Right atrium auricular region (tissue), 2 donors: Measurements from ENCODE around the gene ZEB1. TPM values are rescaled to one million over a fixed set of nuclear protein-coding genes. Genes with fewer than 3 reads are reported as not detected.

Experiments used
- DNase-seq: peaks from one replicate; pipeline ENCODE4 v3.0.0-alpha.2; 2019; ENCODE audit warnings: low spot score
- H3K27ac ChIP-seq, 2 donors: fragments of 200-600 bp; sonication (generic); 1 replicate in 1 of 2; 2 replicates in 1 of 2; pipeline ENCODE4 v1.5.1; 2016 to 2019
- H3K27me3 ChIP-seq, 2 donors: fragments of 200-600 bp; sonication (generic); one replicate each; pipeline versions ENCODE4 v1.5.1 to v1.6.0; 2017 to 2019
- H3K36me3 ChIP-seq: fragments of 200-600 bp; sonication (generic); one replicate; pipeline ENCODE4 v1.5.1; 2016
- H3K4me1 ChIP-seq, 2 donors: fragments of 200-600 bp; sonication (generic); one replicate each; pipeline versions ENCODE4 v1.5.1 to v1.6.0; 2017 to 2019
- H3K4me3 ChIP-seq, 2 donors: fragments of 200-600 bp; sonication (generic); 1 replicate in 1 of 2; 2 replicates in 1 of 2; pipeline ENCODE4 v1.5.1; 2017 to 2019; ENCODE audit warnings: mild to moderate bottlenecking in 1 of 2, moderate library complexity in 1 of 2
- H3K9me3 ChIP-seq, 2 donors: fragments of 200-600 bp; sonication (generic); one replicate each; pipeline ENCODE4 v1.5.1; 2019
- total RNA-seq, 2 donors: library from RNA; depleted of rRNA; stranded (reverse); fragments of >200 nt; gene quantifications; one replicate each; pipeline ENCODE4 v1.1.0, GENCODE V29; 2016
- TF ChIP-seq, protein P1 (sequence below), 2 donors: fragments of 200-600 bp; sonication (generic); IDR thresholded peaks; one replicate each; pipeline ENCODE4 v1.5.1; 2019; ENCODE audit warnings: antibody characterized with exemption in 2 of 2

The ZEB1 gene
- total RNA-seq, 2 donors from 2014 or later = 52.9 to 60.8 TPM

- Histone ChIP-seq H3K9me3 (peaks cover 0 to 3% of the 10 kb centered on the region in 2 donors), H3K4me1 (peaks cover 0 to 17% of the 10 kb centered on the region in 2 donors), H3K4me3 (no peak overlapping the region), H3K27ac (no peak overlapping the region), H3K27me3 (no peaks in the 10 kb centered on the region), H3K36me3 (no peaks in the 10 kb centered on the region)
- no peak for DNase-seq
- TF ChIP-seq, protein P1, sequence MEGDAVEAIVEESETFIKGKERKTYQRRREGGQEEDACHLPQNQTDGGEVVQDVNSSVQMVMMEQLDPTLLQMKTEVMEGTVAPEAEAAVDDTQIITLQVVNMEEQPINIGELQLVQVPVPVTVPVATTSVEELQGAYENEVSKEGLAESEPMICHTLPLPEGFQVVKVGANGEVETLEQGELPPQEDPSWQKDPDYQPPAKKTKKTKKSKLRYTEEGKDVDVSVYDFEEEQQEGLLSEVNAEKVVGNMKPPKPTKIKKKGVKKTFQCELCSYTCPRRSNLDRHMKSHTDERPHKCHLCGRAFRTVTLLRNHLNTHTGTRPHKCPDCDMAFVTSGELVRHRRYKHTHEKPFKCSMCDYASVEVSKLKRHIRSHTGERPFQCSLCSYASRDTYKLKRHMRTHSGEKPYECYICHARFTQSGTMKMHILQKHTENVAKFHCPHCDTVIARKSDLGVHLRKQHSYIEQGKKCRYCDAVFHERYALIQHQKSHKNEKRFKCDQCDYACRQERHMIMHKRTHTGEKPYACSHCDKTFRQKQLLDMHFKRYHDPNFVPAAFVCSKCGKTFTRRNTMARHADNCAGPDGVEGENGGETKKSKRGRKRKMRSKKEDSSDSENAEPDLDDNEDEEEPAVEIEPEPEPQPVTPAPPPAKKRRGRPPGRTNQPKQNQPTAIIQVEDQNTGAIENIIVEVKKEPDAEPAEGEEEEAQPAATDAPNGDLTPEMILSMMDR (IDR thresholded peaks at IDR 0.05) = no peak
These were observed 112.0 kb downstream of the ZEB1 start for GRCh38 chr10:31431021-31431420.

- Histone ChIP-seq H3K27ac (no peak overlapping the region), H3K36me3 (no peaks in the 10 kb centered on the region), H3K27me3 (no peaks in the 10 kb centered on the region), H3K4me3 (no peak overlapping the region), H3K4me1 (no peaks in the 10 kb centered on the region), H3K9me3 (peaks cover 0 to 3% of the 10 kb centered on the region in 2 donors)
- TF ChIP-seq, protein P1 (IDR thresholded peaks at IDR 0.05) = no peak
- DNase-seq = no peak
These were observed 118.9 kb downstream of the ZEB1 start for GRCh38 chr10:31437959-31438358.

DNA sequence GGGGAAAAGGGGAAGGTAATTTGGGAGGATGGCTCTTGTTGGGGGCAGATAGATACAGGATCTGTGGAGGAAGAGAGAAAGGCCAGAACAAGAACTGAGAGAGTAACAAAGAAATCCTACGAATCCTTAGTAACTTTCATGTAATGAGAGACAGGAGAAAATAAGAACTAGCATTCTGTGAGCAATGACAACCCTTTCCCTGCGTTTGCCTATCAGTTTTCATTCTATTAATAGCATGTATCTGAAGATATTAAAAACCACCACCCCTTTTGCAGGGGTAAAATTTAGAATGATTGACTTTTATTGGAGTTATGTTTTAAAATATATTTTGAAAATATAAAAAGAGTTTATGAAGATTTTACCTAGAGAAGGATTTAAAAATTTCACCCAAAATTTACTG, 132.8 kb downstream of the ZEB1 start:
- Histone ChIP-seq H3K4me3 (no peak overlapping the region), H3K27me3 (no peaks in the 10 kb centered on the region), H3K36me3 (no peaks in the 10 kb centered on the region), H3K27ac (no peak overlapping the region), H3K4me1 (peaks cover 0 to 4% of the 10 kb centered on the region in 2 donors), H3K9me3 (no peaks in the 10 kb centered on the region)
- no peak for DNase-seq
- TF ChIP-seq, protein P1 (IDR thresholded peaks at IDR 0.05) = no peak

GRCh38 chr10:31456468-31456867, 137.5 kb downstream of the ZEB1 start:
- TF ChIP-seq, protein P1 (IDR thresholded peaks at IDR 0.05) = no peak
- H3K4me1 ChIP-seq = peaks cover 0 to 13% of the 10 kb centered on the region in 2 donors
- H3K27me3 ChIP-seq = no peaks in the 10 kb centered on the region
- H3K9me3 ChIP-seq = no peaks in the 10 kb centered on the region
- no peaks in the 10 kb centered on the region for H3K36me3 ChIP-seq
- no peak overlapping the region for H3K27ac ChIP-seq
- no peak for DNase-seq
- H3K4me3 ChIP-seq = no peak overlapping the region

DNA sequence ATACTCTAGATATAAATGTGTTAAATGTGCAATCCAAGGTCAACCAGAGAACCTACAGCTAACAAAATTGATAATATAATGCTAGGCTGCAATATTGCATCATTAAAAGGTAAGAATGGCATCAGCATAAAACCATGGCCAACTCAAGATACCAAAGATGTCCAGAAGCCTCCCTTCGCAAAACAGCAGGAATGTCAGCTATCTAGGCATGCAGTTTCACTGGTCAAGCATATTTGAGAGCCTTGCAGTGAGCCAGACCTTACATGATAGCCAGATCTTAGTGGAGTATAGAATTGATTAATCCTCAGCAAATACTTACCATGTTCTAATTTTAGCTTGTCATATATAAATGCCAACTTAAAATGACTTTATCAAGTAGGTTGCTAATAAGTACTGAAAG, 138.8 kb downstream of the ZEB1 start:
- Histone ChIP-seq H3K4me1 (peaks cover 0 to 13% of the 10 kb centered on the region in 2 donors), H3K4me3 (no peak overlapping the region), H3K27ac (no peak overlapping the region), H3K36me3 (peaks cover 13% of the 10 kb centered on the region), H3K9me3 (peaks cover 0 to 5% of the 10 kb centered on the region in 2 donors), H3K27me3 (no peaks in the 10 kb centered on the region)
- TF ChIP-seq, protein P1 (IDR thresholded peaks at IDR 0.05) = no peak
- DNase-seq = no peak

GRCh38 chr10:31458974-31459373, 140.0 kb downstream of the ZEB1 start:
- H3K27ac ChIP-seq = no peak overlapping the region
- H3K36me3 ChIP-seq = peaks cover 23% of the 10 kb centered on the region
- peaks cover 0 to 9% of the 10 kb centered on the region in 2 donors for H3K4me1 ChIP-seq
- DNase-seq = no peak
- TF ChIP-seq, protein P1 (IDR thresholded peaks at IDR 0.05) = no peak
- H3K4me3 ChIP-seq = no peak overlapping the region
- no peaks in the 10 kb centered on the region for H3K27me3 ChIP-seq
- peaks cover 0 to 16% of the 10 kb centered on the region in 2 donors for H3K9me3 ChIP-seq
